PC-3 (cell line): Measurements from ENCODE around the gene TCERG1. TPM values are rescaled to one million over a fixed set of nuclear protein-coding genes. Genes with fewer than 3 reads are reported as not detected.

Source experiments
- ATAC-seq: fragments of 200-7000 bp; cut with Tn5 transposase; 2 replicates; pipeline ENCODE4 v1.9.1; 2020; ENCODE audit warnings: mild to moderate bottlenecking, moderate library complexity
- BruUV-seq: library from RNA; stranded (reverse); fragments of 400-500 nt; replicated peaks from 2 replicates; lab custom pipeline; 2021; lab: Mats Ljungman, UMichigan
- CTCF ChIA-PET: fragments of 300-600 bp; sonication (Branson Sonifier 250); formaldehyde crosslinking; loops from one replicate; lab custom pipeline; 2022; ENCODE audit warnings: antibody characterized with exemption; lab: Charles Lee
- POLR2A ChIA-PET: fragments of 300-600 bp; sonication (Branson Sonifier 250); formaldehyde crosslinking; loops from one replicate; lab custom pipeline; 2022; ENCODE audit warnings: antibody characterized with exemption; ENCODE audit not compliant: unreplicated experiment; lab: Charles Lee
- DNase-seq: peaks from one replicate; pipeline ENCODE4 v3.0.0-alpha.2; 2015
- H2AFZ ChIP-seq: fragments of 300-600 bp; sonication (generic); 2 replicates; pipeline ENCODE4 v1.6.0; 2016; ENCODE audit warnings: antibody characterized with exemption, low read length
- H3F3A ChIP-seq: fragments of 300-600 bp; sonication (generic); one replicate; pipeline ENCODE4 v1.6.0; 2017; ENCODE audit warnings: antibody characterized with exemption, low read length, control low read depth, mild to moderate bottlenecking; ENCODE audit not compliant: unreplicated experiment
- H3K27ac ChIP-seq: fragments of 300-600 bp; sonication (generic); 2 replicates; pipeline ENCODE4 v1.5.1; 2016; ENCODE audit warnings: mild to moderate bottlenecking, low read length
- H3K27me3 ChIP-seq: fragments of 300-600 bp; sonication (generic); 2 replicates; pipeline ENCODE4 v1.6.1; 2016; ENCODE audit warnings: low read length, mixed read lengths
- H3K36me3 ChIP-seq: fragments of 300-600 bp; sonication (generic); 2 replicates; pipeline ENCODE4 v1.6.1; 2016; ENCODE audit warnings: low read depth, mixed run types, low read length, mixed read lengths
- H3K4me1 ChIP-seq: fragments of 300-600 bp; sonication (generic); 2 replicates; pipeline ENCODE4 v1.5.1; 2016; ENCODE audit warnings: low read length; ENCODE audit not compliant: insufficient read depth
- H3K4me2 ChIP-seq: fragments of 300-600 bp; sonication (generic); 2 replicates; pipeline ENCODE4 v1.6.0; 2016; ENCODE audit warnings: low read length
- H3K4me3 ChIP-seq: fragments of 300-600 bp; sonication (generic); 2 replicates; pipeline ENCODE4 v1.5.1; 2016; ENCODE audit warnings: mild to moderate bottlenecking, low read length, mixed read lengths
- H3K79me2 ChIP-seq: fragments of 300-600 bp; sonication (generic); 2 replicates; pipeline ENCODE4 v1.6.1; 2017; ENCODE audit warnings: low read length, mixed read lengths
- H3K9ac ChIP-seq: fragments of 300-600 bp; sonication (generic); 2 replicates; pipeline ENCODE4 v1.6.0; 2016; ENCODE audit warnings: mild to moderate bottlenecking, low read length
- H3K9me2 ChIP-seq: fragments of 300-600 bp; sonication (generic); replicated peaks from 2 replicates; pipeline ENCODE4 v1.6.1; 2016; ENCODE audit warnings: mixed run types, low read length, mixed read lengths
- H3K9me3 ChIP-seq: fragments of 300-600 bp; sonication (generic); 2 replicates; pipeline ENCODE4 v1.6.1; 2016; ENCODE audit warnings: low read length, mixed read lengths
- H4K20me1 ChIP-seq: fragments of 300-600 bp; sonication (generic); 2 replicates; pipeline ENCODE4 v1.6.1; 2016; ENCODE audit warnings: low read length, mixed read lengths
- EZH2 ChIP-seq: fragments of 300-600 bp; sonication (generic); IDR thresholded peaks from one replicate; pipeline ENCODE4 v1.6.1; 2017; ENCODE audit warnings: antibody characterized with exemption, mild to moderate bottlenecking, low read length; ENCODE audit not compliant: unreplicated experiment
- EZH2phosphoT487 ChIP-seq: fragments of 300-600 bp; sonication (generic); IDR thresholded peaks from 2 replicates; pipeline ENCODE4 v1.6.1; 2018; ENCODE audit warnings: mild to moderate bottlenecking, antibody characterized with exemption, low read length, borderline replicate concordance
- intact Hi-C: fragments of 100-400 bp; cut with micrococcal nuclease; formaldehyde crosslinking; loops from 2 replicates; pipeline ENCODE4 v1.9.0; 2023
- total RNA-seq: library from RNA; depleted of rRNA; stranded (reverse); fragments of >200 nt; gene quantifications from 2 replicates; pipeline ENCODE4 v1.2.3, GENCODE V29; 2014
- TF ChIP-seq, protein P1 (sequence below): fragments of 300-600 bp; sonication (generic); conservative IDR thresholded peaks from 2 replicates; pipeline ENCODE4 v1.5.1; 2017; ENCODE audit warnings: antibody characterized with exemption, low read depth, mild to moderate bottlenecking, low read length

Gene TCERG1
- total RNA-seq, 1 experiment from 2014 or later: 96.9 TPM

GRCh38 chr5:146533882-146534281, 86.7 kb downstream of the TCERG1 start:
- CTCF ChIA-PET: interaction anchor here (0.6 to 0.7 kb wide), 3 partner anchors 9 to 655 kb away, joined by 4 to 12 read pairs (median 9); no protein-coding TSS in a partner anchor
- Histone ChIP-seq H4K20me1 (no peaks in the 10 kb centered on the region), H3K9me2 (no peaks in the 10 kb centered on the region)

GRCh38 chr5:146538432-146538831, 91.3 kb downstream of the TCERG1 start:
- POLR2A ChIA-PET: no interaction called here
- no peaks in the 10 kb centered on the region for H3K36me3 ChIP-seq
- no peaks in the 10 kb centered on the region for H3F3A ChIP-seq
- H3K9me2 ChIP-seq: no peaks in the 10 kb centered on the region
- CTCF ChIA-PET: no interaction called here
- no peak overlapping the region for H3K9ac ChIP-seq
- intact Hi-C loops: no loop called here
- no peak overlapping the region for H3K4me3 ChIP-seq
- H3K9me3 ChIP-seq: no peaks in the 10 kb centered on the region
- BruUV-seq: no TSS peak
- H3K4me1 ChIP-seq: peaks cover 8% of the 10 kb centered on the region
- ATAC-seq (no peak), DNase-seq (no peak)
- H3K4me2 ChIP-seq: no peak overlapping the region
- no peaks in the 10 kb centered on the region for H3K27me3 ChIP-seq
- TF ChIP-seq EZH2 (no peak), EZH2phosphoT487 (no peak)
- TF ChIP-seq, protein P1, sequence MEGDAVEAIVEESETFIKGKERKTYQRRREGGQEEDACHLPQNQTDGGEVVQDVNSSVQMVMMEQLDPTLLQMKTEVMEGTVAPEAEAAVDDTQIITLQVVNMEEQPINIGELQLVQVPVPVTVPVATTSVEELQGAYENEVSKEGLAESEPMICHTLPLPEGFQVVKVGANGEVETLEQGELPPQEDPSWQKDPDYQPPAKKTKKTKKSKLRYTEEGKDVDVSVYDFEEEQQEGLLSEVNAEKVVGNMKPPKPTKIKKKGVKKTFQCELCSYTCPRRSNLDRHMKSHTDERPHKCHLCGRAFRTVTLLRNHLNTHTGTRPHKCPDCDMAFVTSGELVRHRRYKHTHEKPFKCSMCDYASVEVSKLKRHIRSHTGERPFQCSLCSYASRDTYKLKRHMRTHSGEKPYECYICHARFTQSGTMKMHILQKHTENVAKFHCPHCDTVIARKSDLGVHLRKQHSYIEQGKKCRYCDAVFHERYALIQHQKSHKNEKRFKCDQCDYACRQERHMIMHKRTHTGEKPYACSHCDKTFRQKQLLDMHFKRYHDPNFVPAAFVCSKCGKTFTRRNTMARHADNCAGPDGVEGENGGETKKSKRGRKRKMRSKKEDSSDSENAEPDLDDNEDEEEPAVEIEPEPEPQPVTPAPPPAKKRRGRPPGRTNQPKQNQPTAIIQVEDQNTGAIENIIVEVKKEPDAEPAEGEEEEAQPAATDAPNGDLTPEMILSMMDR: no peak
- H4K20me1 ChIP-seq: no peaks in the 10 kb centered on the region
- H3K79me2 ChIP-seq: no peaks in the 10 kb centered on the region
- H2AFZ ChIP-seq: no peak overlapping the region
- no peak overlapping the region for H3K27ac ChIP-seq

More at GRCh38 chr5:146533882-146534281, 86.7 kb downstream of the TCERG1 start:
- H3K9me3 ChIP-seq: no peaks in the 10 kb centered on the region
- H3K27ac ChIP-seq: no peak overlapping the region
- no peaks in the 10 kb centered on the region for H3K79me2 ChIP-seq
- H3F3A ChIP-seq: no peaks in the 10 kb centered on the region
- no peak for TF ChIP-seq EZH2phosphoT487
- TF ChIP-seq EZH2: no peak
- TF ChIP-seq, protein P1: no peak
- no peaks in the 10 kb centered on the region for H3K27me3 ChIP-seq
- POLR2A ChIA-PET: no interaction called here
- no peak overlapping the region for H3K4me3 ChIP-seq
- no peak for DNase-seq
- intact Hi-C loops: loop anchor here (1.0 kb wide), 2 partner anchors 432 to 654 kb away; no protein-coding TSS in a partner anchor
- no peak for ATAC-seq
- no peak overlapping the region for H3K9ac ChIP-seq
- BruUV-seq: no TSS peak
- no peaks in the 10 kb centered on the region for H3K36me3 ChIP-seq
- no peak overlapping the region for H3K4me2 ChIP-seq
- no peak overlapping the region for H2AFZ ChIP-seq
- no peaks in the 10 kb centered on the region for H3K4me1 ChIP-seq

DNA sequence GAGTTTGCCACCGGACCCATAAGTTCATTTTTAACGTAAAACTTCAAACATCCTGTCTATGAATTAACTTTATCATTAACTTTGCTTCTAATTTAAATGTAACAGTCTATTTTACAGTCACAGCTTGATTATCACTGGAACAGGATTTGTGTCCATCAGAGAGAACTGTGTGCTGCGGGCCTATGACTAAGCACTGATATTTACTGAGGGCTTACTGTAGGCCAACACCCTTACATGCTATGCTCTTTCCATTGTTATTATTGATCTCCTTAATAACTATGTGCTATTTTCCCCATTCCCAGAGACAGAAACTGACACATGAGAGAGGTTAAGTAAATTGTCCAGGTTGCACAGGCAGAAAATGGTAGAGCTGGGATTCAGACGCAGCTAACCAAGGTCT, 92.8 kb downstream of the TCERG1 start:
- Histone ChIP-seq H3K9me3 (no peaks in the 10 kb centered on the region), H3K4me3 (no peak overlapping the region), H3K79me2 (no peaks in the 10 kb centered on the region), H3K4me2 (no peak overlapping the region), H3K27ac (no peak overlapping the region), H3K4me1 (peaks cover 8% of the 10 kb centered on the region), H3K9me2 (no peaks in the 10 kb centered on the region), H3F3A (no peaks in the 10 kb centered on the region), H3K9ac (no peak overlapping the region), H2AFZ (no peak overlapping the region), H3K36me3 (no peaks in the 10 kb centered on the region), H3K27me3 (no peaks in the 10 kb centered on the region), H4K20me1 (no peaks in the 10 kb centered on the region)
- ATAC-seq: peak; percentile 84
- ChIA-PET CTCF (interaction anchor here (0.8 kb wide), 1 partner anchor 93 kb away, joined by 4 read pairs; the partner anchor contains the start of gene TCERG1), POLR2A (no interaction called here)
- TF ChIP-seq EZH2phosphoT487 (no peak), EZH2 (no peak)
- TF ChIP-seq, protein P1: no peak
- intact Hi-C loops: loop anchor here (5.0 kb wide), 1 partner anchor 232 kb away; no protein-coding TSS in a partner anchor
- BruUV-seq: no TSS peak
- peak; percentile 59 for DNase-seq
